H1 (cell line): ENCODE results near the gene MBNL1. TPM values are rescaled to one million over a fixed set of nuclear protein-coding genes. Genes with fewer than 3 reads are reported as not detected.

Source experiments
- CBX8 ChIP-seq: fragments of 300-800, 300-1000 bp; sonication (generic); IDR thresholded peaks from 2 replicates; pipeline ENCODE4 v1.7.1; 2016; ENCODE audit warnings: low read depth, low read length, borderline replicate concordance
- CHD1 ChIP-seq: IDR thresholded peaks from 2 replicates; pipeline ENCODE4 v1.6.1; 2012; ENCODE audit warnings: low read depth, low read length, improper control_type of control experiment
- EP300 ChIP-seq, 2 experiments: IDR thresholded peaks; 1 replicate in 1 of 2; 2 replicates in 1 of 2; pipeline ENCODE4 v1.6.1; 2011 to 2012; ENCODE audit warnings: low read depth in 2 of 2, low read length in 2 of 2, mild to moderate bottlenecking in 2 of 2, borderline replicate concordance in 1 of 2, inconsistent platforms in 1 of 2, moderate library complexity in 1 of 2
- SIN3A ChIP-seq, 2 experiments: IDR thresholded peaks in 1 of 2; conservative IDR thresholded peaks in 1 of 2; 2 replicates each; pipeline ENCODE4 v1.6.1; 2011 to 2012; ENCODE audit warnings: low read length in 2 of 2, improper control_type of control experiment in 1 of 2, low read depth in 1 of 2, mild to moderate bottlenecking in 1 of 2
- SIRT6 ChIP-seq: IDR thresholded peaks from one replicate; pipeline ENCODE4 v1.7.1; 2012; ENCODE audit warnings: low read length, inconsistent platforms
- SIX5 ChIP-seq: IDR thresholded peaks from 2 replicates; pipeline ENCODE4 v1.6.1; 2011; ENCODE audit warnings: mild to moderate bottlenecking, low read depth, low read length
- polyA plus RNA-seq, 7 experiments: library from polyadenylated mRNA; depleted of rRNA in 3 of 7; stranded (reverse) in 5 of 7; unstranded in 2 of 7; fragments of >200 nt in 5 of 7; fragments of 200-250 nt in 2 of 7; gene quantifications; 1 replicate in 5 of 7; 2 replicates in 1 of 7; 4 replicates in 1 of 7; pipeline versions ENCODE4 v1.2.1 to v1.2.3, GENCODE V29; 2011 to 2013; ENCODE audit warnings: missing spikeins in 2 of 7, mixed read lengths in 2 of 7
- total RNA-seq: library from RNA; stranded (reverse); fragmentation: NEBNext Ultra II Directional; extraction: Animal tissue kit (Norgen Biotek cat#: 25700); gene quantifications from 2 replicates; pipeline ENCODE4 v1.2.1, GENCODE V29; 2021

Gene MBNL1
- total and polyA plus RNA-seq, 2 of the 8 experiments (the other 6 are each of a cell fraction or from before 2014, with no cell fraction given) = 5.0 to 16.4 TPM

DNA sequence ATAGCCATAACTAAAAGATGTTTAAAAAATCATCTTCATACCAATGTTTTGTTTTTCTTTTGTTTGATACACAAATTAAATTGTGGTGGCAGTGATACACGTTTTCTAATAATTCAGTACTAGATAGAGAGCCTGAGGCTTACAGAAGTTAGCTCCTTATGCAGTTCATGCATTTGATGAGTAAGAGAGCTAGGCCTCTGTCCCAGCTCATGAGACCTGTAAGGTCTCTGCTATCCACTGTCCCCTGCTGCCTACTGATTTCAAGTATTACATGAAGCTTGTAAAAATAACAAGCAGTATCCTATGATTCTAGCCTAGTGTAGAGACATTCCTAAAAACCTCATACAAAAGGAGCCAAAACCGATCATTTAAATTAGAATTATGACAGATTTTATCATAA, 144.5 kb downstream of the MBNL1 start (continued):
- TF ChIP-seq EP300 (IDR thresholded peaks at IDR 0.05; ENCODE audit: borderline replicate concordance in 1 of 2, low read depth in 2 of 2, low read length in 2 of 2) (no peak), SIRT6 (no peak), CHD1 (no peak), CBX8 (no peak), SIX5 (no peak), SIN3A (conservative IDR thresholded peaks at IDR 0.05 in 1 of 2, IDR thresholded peaks at IDR 0.05 in 1 of 2; ENCODE audit: low read depth in 1 of 2, low read length in 2 of 2) (no peak)
